Stimulated activated naive CD8-positive, alpha-beta T cell treated with anti-CD3 and anti-CD28 coated beads, Interleukin-15, amount 100 ng/mL, for 72 hours (primary cell): Measurements from ENCODE around the gene ZSCAN21.

Source experiments
- ATAC-seq: fragments of 150-1000 bp; cut with Tn5 transposase; 2 replicates; pipeline ENCODE4 v1.10.0; 2021; ENCODE audit warnings: mild to moderate bottlenecking, moderate library complexity
- DNase-seq, 2 donors: peaks; one replicate each; pipeline ENCODE4 v3.0.0; 2021 to 2022
- H3K27ac Mint-ChIP-seq, 2 donors: one replicate each; pipeline ENCODE4 v1.8.0; 2022; ENCODE audit warnings: mild to moderate bottlenecking in 2 of 2, mixed read lengths in 2 of 2, moderate library complexity in 2 of 2
- H3K27me3 Mint-ChIP-seq: one replicate; pipeline ENCODE4 v1.8.0; 2022; ENCODE audit warnings: mixed read lengths
- H3K4me1 Mint-ChIP-seq: one replicate; pipeline ENCODE4 v1.8.0; 2022; ENCODE audit warnings: mild to moderate bottlenecking, mixed read lengths
- H3K4me3 Mint-ChIP-seq, 2 donors: one replicate each; pipeline ENCODE4 v1.8.0; 2022; ENCODE audit warnings: mild to moderate bottlenecking in 2 of 2, mixed read lengths in 2 of 2, moderate library complexity in 1 of 2
- H3K9me3 Mint-ChIP-seq, 2 donors: one replicate each; pipeline ENCODE4 v1.8.0; 2022; ENCODE audit warnings: mixed read lengths in 2 of 2

ZSCAN21 gene

GRCh38 chr7:100017875-100018274 is 31.7 kb upstream of the ZSCAN21 start:
- no peak for ATAC-seq
- Mint-ChIP-seq H3K27ac (no peak overlapping the region), H3K9me3 (no peaks in the 10 kb centered on the region), H3K27me3 (no peaks in the 10 kb centered on the region), H3K4me1 (peaks cover 78% of the 10 kb centered on the region), H3K4me3 (no peak overlapping the region)
- DNase-seq: no peak

- H3K4me1 Mint-ChIP-seq: peaks cover 82% of the 10 kb centered on the region
- DNase-seq (no peak), ATAC-seq (no peak)
- H3K27me3 Mint-ChIP-seq: no peaks in the 10 kb centered on the region
- peak overlapping the region; percentile 0 to 9 for H3K4me3 Mint-ChIP-seq
- H3K27ac Mint-ChIP-seq: peak overlapping the region; percentile 5 to 49
- H3K9me3 Mint-ChIP-seq: no peaks in the 10 kb centered on the region
Observed at GRCh38 chr7:100019908-100020307, 29.7 kb upstream of the ZSCAN21 start.

DNA sequence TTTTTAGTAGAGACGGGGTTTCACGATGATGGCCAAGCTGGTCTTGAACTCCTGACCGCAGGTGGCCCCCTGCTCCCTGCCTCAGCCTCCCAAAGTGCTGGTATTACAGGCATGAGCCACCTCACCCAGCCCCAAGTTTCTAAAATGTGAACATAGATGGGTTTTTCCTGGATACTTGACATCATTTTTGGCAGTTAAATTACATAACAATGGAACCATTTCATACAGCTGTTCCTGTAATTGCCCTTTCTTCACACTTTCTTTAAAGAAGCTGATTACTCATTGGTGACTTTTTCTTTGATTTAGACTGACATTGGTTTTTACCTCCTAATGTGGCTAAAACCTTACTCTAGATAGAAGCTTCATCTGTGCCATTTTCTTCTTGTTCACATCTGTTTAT is 28.3 kb upstream of the ZSCAN21 start:
- H3K27ac Mint-ChIP-seq: peak overlapping the region in 1 of 2 donors; percentile 65
- peak in 1 of 2 donors; percentile 16 for DNase-seq
- H3K9me3 Mint-ChIP-seq: no peaks in the 10 kb centered on the region
- peaks cover 72% of the 10 kb centered on the region for H3K4me1 Mint-ChIP-seq
- H3K4me3 Mint-ChIP-seq: peak overlapping the region; percentile 15 to 28
- ATAC-seq: peak; percentile 84
- no peaks in the 10 kb centered on the region for H3K27me3 Mint-ChIP-seq

GRCh38 chr7:100022621-100023020 is 27.0 kb upstream of the ZSCAN21 start:
- Mint-ChIP-seq H3K9me3 (no peaks in the 10 kb centered on the region), H3K4me3 (no peak overlapping the region), H3K27ac (no peak overlapping the region), H3K27me3 (no peaks in the 10 kb centered on the region), H3K4me1 (peaks cover 63% of the 10 kb centered on the region)
- ATAC-seq (no peak), DNase-seq (no peak)

DNA sequence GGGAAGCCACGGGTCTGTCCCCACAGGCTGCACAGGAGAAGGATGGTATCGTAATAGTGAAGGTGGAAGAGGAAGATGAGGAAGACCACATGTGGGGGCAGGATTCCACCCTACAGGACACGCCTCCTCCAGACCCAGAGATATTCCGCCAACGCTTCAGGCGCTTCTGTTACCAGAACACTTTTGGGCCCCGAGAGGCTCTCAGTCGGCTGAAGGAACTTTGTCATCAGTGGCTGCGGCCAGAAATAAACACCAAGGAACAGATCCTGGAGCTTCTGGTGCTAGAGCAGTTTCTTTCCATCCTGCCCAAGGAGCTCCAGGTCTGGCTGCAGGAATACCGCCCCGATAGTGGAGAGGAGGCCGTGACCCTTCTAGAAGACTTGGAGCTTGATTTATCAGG is 26.0 kb upstream of the ZSCAN21 start:
- ATAC-seq (no peak), DNase-seq (no peak)
- Mint-ChIP-seq H3K4me3 (no peak overlapping the region), H3K27ac (peak overlapping the region; percentile 82 to 91), H3K9me3 (no peaks in the 10 kb centered on the region), H3K27me3 (no peaks in the 10 kb centered on the region), H3K4me1 (peaks cover 54% of the 10 kb centered on the region)

DNA sequence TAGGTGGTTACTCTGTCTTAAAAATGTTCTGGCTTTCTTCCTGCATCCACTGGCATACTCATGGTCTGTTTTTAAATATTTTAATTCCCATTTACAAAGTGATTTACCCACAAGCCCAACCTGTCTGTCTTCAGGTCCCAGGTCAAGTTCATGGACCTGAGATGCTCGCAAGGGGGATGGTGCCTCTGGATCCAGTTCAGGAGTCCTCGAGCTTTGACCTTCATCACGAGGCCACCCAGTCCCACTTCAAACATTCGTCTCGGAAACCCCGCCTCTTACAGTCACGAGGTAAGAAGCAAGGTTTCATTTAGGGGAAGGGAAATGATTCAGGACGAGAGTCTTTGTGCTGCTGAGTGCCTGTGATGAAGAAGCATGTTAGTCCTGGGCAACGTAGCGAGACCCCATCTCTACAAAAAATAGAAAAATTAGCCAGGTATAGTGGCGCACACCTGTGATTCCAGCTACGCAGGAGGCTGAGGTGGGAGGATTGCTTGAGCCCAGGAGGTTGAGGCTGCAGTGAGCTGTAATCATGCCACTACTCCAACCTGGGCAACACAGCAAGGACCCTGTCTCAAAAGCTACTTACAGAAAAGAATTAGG is 25.5 kb upstream of the ZSCAN21 start:
- H3K4me1 Mint-ChIP-seq: peaks cover 48% of the 10 kb centered on the region
- H3K27ac Mint-ChIP-seq: no peak overlapping the region
- ATAC-seq (no peak), DNase-seq (no peak)
- H3K27me3 Mint-ChIP-seq: no peaks in the 10 kb centered on the region
- H3K4me3 Mint-ChIP-seq: no peak overlapping the region
- no peaks in the 10 kb centered on the region for H3K9me3 Mint-ChIP-seq

DNA sequence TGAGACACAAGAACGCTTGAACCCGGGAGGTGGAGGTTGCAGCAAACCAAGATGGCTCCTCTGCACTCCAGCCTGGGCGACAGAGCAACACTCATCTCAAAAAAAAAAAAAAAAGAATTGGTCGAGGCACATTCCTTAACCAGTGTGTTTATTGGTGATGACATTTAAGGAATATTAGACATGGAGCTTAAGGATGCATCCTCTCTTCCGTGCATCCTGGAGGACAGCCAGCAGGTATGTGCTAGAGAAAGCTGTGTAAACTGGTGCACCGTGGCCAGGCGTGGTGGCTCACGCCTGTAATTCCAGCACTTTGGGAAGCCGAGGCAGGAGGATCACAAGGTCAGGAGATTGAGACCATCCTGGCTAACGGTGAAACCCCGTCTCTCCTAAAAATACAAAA is 22.4 kb upstream of the ZSCAN21 start:
- Mint-ChIP-seq H3K4me1 (peaks cover 19% of the 10 kb centered on the region), H3K4me3 (peak overlapping the region in 1 of 2 donors; percentile 13), H3K27ac (peak overlapping the region in 1 of 2 donors; percentile 48), H3K9me3 (no peaks in the 10 kb centered on the region), H3K27me3 (no peaks in the 10 kb centered on the region)
- ATAC-seq (no peak), DNase-seq (no peak)

GRCh38 chr7:100029596-100029995 is 20.0 kb upstream of the ZSCAN21 start:
- no peak overlapping the region for H3K4me3 Mint-ChIP-seq
- peak overlapping the region in 1 of 2 donors; percentile 49 for H3K27ac Mint-ChIP-seq
- H3K27me3 Mint-ChIP-seq: no peaks in the 10 kb centered on the region
- DNase-seq (no peak), ATAC-seq (no peak)
- no peaks in the 10 kb centered on the region for H3K4me1 Mint-ChIP-seq
- H3K9me3 Mint-ChIP-seq: no peaks in the 10 kb centered on the region

DNA sequence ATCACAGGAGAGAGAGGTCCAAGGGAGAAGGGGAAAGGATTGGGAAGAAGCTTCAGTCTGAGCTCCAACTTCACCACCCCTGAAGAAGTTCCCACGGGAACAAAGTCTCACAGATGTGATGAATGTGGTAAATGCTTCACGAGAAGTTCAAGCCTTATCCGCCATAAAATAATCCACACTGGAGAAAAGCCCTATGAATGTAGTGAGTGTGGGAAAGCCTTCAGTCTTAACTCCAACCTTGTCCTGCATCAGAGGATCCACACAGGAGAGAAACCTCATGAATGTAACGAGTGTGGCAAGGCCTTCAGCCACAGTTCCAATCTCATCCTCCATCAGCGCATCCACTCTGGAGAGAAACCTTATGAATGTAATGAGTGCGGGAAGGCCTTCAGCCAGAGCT is 16.0 kb upstream of the ZSCAN21 start:
- DNase-seq (no peak), ATAC-seq (no peak)
- Mint-ChIP-seq H3K27me3 (no peaks in the 10 kb centered on the region), H3K4me3 (no peak overlapping the region), H3K9me3 (no peaks in the 10 kb centered on the region), H3K27ac (no peak overlapping the region), H3K4me1 (no peaks in the 10 kb centered on the region)

DNA sequence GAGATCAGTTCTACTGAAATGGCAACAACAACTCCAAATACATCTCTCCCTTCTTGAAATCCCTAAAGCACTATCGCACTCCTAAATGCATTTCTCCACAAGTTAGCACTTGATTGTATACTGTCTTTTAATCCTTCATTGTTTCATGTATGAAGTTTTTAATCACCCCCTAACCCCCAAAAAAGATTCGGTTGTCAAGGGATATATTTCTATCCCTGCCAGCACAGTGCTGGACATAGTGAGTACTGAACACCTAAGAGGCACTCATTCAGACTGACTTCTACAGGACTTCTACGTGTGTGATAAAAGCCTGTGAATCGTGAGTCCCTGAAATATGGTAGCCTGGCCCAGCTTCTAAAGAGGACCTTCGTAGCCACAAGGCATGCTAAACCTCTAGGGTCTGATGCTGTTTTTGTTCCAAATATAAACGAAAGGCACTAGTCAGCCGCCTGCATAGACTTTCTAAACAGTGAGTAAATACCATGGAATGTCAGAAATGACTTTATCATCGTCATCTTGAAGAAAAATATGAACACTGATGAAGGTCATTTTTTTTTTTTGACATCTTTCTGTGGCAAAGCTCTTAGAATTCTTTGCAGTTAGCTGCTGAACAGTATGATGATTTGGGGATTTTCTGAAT is 14.6 kb upstream of the ZSCAN21 start:
- Mint-ChIP-seq H3K27me3 (no peaks in the 10 kb centered on the region), H3K4me3 (no peak overlapping the region), H3K4me1 (peaks cover 6% of the 10 kb centered on the region), H3K9me3 (no peaks in the 10 kb centered on the region), H3K27ac (no peak overlapping the region)
- ATAC-seq (no peak), DNase-seq (no peak)

DNA sequence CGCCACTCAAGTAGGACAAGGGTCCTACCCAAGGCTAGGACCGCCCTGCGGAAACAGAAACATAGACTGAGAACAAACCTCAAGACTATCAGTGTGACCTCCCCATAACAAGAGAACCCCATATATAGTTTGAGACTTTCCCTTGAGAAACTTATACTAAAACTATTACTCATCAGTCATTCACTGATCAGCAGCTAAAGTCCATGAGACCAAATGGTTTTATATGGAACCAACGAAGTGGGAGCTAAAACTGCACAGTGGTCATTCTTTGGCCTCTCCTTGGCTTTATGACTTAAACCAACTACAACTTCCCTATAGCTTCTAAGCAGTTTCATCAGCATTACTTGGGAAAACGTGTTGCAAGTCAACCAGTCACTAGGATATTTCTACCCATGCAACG is 13.7 kb upstream of the ZSCAN21 start:
- ATAC-seq: no peak
- peak overlapping the region in 1 of 2 donors; percentile 78 for H3K27ac Mint-ChIP-seq
- H3K27me3 Mint-ChIP-seq: no peaks in the 10 kb centered on the region
- no peak for DNase-seq
- no peaks in the 10 kb centered on the region for H3K9me3 Mint-ChIP-seq
- H3K4me3 Mint-ChIP-seq: no peak overlapping the region
- H3K4me1 Mint-ChIP-seq: peaks cover 15% of the 10 kb centered on the region

DNA sequence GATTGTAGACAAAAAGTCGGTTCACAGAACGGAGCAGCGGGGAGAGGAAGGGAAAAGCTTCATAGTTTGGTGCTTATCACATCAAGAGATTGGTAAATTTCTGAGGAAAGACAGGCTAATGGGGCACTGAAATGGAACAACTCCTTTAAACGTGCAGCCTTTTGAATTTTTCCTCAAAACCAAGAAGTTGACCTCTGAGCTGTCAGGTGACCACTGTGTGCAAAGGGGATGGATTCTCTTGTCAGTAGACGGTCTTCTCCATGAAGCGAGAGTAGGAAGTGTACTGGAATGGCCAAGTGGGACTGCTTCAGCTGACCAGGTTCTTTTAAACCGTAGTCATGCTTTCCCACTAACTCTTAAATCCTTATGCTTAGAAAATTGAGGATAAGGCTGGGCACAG is 11.2 kb upstream of the ZSCAN21 start:
- Mint-ChIP-seq H3K27me3 (no peaks in the 10 kb centered on the region), H3K9me3 (no peaks in the 10 kb centered on the region), H3K27ac (no peak overlapping the region), H3K4me3 (no peak overlapping the region), H3K4me1 (peaks cover 21% of the 10 kb centered on the region)
- DNase-seq: no peak
- no peak for ATAC-seq

GRCh38 chr7:100040575-100040974 is 9.0 kb upstream of the ZSCAN21 start:
- Mint-ChIP-seq H3K27me3 (no peaks in the 10 kb centered on the region), H3K4me3 (peak overlapping the region in 1 of 2 donors; percentile 10), H3K27ac (no peak overlapping the region), H3K9me3 (no peaks in the 10 kb centered on the region), H3K4me1 (peaks cover 21% of the 10 kb centered on the region)
- no peak for ATAC-seq
- DNase-seq: no peak

DNA sequence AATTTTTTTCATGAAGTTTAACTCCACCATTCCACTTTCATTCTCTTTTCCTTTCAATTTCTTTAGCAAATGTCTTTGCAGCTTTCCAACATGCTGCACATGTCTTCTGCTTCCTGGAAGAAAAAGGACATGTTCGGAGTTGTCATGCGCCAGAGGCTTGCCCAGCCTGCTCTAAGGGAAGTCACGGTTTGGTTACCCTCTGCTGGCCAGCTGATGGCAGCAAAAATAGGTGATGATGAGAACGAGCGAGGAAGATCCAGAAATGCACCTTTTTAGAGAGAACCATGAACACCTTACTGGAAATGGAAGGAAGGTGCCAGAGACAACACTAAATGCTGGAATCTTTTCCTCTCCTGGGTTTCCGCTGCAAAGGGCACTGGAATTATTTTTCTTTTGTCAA is 4.9 kb upstream of the ZSCAN21 start:
- no peaks in the 10 kb centered on the region for H3K27me3 Mint-ChIP-seq
- no peak overlapping the region for H3K27ac Mint-ChIP-seq
- H3K4me3 Mint-ChIP-seq: no peak overlapping the region
- peaks cover 19% of the 10 kb centered on the region for H3K4me1 Mint-ChIP-seq
- no peaks in the 10 kb centered on the region for H3K9me3 Mint-ChIP-seq
- no peak for ATAC-seq
- no peak for DNase-seq

GRCh38 chr7:100048680-100049079 is 894 bp upstream of the ZSCAN21 start:
- no peaks in the 10 kb centered on the region for H3K27me3 Mint-ChIP-seq
- H3K4me3 Mint-ChIP-seq: peak overlapping the region in 1 of 2 donors; percentile 83
- peaks cover 22% of the 10 kb centered on the region for H3K4me1 Mint-ChIP-seq
- H3K9me3 Mint-ChIP-seq: no peaks in the 10 kb centered on the region
- H3K27ac Mint-ChIP-seq: no peak overlapping the region
- DNase-seq (no peak), ATAC-seq (no peak)

DNA sequence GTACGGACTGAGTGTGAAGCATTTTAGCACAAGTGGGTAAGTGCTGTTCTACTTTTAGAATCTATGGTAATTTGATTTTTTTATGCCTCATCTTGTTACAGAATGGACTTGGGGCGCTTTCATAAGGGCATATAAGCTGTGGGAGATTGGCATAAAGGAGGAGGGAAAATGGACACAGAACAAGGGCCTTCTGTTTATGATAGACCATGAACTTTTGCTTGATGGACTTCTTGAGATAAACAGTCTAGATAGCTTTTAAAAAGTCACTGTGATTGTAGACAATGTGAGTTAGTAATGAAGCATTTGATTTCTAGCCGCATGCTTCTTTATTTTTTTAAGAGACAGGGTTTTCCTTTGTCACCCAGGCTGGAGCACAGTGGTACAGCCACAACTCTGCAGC is 2.0 kb downstream of the ZSCAN21 start:
- no peaks in the 10 kb centered on the region for H3K9me3 Mint-ChIP-seq
- H3K4me1 Mint-ChIP-seq: peaks cover 22% of the 10 kb centered on the region
- H3K4me3 Mint-ChIP-seq: peak overlapping the region; percentile 16 to 19
- H3K27me3 Mint-ChIP-seq: no peaks in the 10 kb centered on the region
- ATAC-seq: no peak
- DNase-seq: no peak
- no peak overlapping the region for H3K27ac Mint-ChIP-seq

DNA sequence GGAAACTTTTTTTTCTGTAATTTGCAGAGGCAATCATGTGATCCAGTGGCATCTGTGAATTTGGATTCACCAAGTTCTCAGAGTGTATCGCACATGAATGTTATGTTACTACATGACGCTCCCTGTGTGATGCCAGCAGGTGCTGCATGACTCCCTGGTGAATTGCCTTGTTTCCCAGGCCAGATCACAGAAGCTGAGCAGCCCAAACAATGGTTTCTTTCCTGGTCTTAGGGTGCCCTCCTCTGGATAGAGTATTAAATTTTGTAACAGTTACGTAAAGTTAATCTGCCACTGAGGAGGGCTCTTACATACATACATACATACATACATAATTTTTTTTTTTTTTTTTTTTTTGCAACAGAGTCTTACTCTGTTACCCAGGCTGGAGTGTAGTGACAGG is 3.6 kb downstream of the ZSCAN21 start:
- DNase-seq (peak; percentile 18 to 27), ATAC-seq (peak; percentile 35)
- no peaks in the 10 kb centered on the region for H3K27me3 Mint-ChIP-seq
- no peak overlapping the region for H3K4me3 Mint-ChIP-seq
- H3K27ac Mint-ChIP-seq: no peak overlapping the region
- no peaks in the 10 kb centered on the region for H3K9me3 Mint-ChIP-seq
- H3K4me1 Mint-ChIP-seq: peaks cover 26% of the 10 kb centered on the region
